CD4-positive, alpha-beta T cell treated with Interleukin-21 for 1 hour (primary cell): ENCODE results near the gene CLEC4G.
"Not testable (repeated sequence)": the region's sequence is repeated elsewhere in the genome, so short reads cannot be mapped to it uniquely, and the experiment has no call there.

ENCODE experiments used
- DNase-seq: peaks from one replicate; pipeline ENCODE4 v3.0.0-alpha.2; 2020

Gene CLEC4G

DNA sequence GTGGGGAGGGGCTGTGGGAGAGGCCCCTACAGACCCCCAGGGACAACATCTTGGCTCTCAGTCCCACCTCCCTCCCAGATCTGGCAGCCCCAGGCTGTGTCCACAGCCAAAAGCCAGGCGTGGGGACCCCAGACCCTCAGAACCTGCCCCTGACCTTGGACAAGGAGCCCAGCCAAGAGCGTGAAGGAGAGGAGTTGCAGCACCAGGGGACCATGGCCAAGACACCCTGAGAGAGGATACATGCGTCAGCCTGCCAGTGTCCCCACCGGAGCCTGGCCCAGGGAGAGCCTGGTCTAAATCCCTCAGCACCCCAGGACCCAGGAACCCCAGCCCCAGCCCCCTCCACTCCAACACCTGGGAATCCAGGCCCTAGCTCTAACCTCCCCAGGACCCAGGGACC, 14.4 kb upstream of the CLEC4G start:
- not testable (repeated sequence) for DNase-seq

DNA sequence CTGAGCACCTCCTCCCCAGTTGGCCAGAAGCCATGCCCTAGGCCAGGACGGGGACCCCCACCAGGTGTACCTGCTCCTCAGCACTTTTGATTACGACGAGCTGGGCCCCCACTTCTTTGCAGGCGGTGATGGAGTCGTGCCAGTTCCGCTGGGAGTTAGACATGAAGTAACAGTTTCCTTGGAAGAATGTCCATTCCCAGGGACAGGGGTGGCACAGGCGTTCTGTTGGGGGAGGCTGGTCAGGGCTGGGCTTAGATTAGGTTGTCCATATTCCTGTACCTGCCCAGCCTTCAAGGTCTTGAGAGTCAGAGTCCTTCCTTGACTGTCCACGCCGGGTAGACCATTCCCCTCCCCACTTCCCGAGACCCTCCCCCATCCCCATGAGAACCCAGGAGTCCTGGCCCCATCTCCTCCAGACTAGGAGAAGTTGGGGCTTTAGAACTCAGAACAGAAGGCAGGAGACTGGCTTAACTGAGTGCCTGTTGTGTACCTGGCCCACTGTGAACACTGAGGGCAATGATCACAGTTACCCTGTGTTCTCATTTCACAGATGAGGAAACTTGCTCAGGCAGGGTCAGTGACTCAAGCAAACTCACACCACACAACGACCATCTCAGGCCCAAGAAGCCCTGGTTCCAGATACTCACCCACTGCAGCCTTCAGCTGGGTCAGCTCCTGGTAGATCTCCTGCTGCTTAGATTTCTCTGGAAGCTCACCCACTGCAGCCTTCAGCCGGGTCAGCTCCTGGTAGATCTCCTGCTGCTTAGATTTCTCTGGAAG, 13.2 kb upstream of the CLEC4G start:
- DNase-seq: no peak

- DNase-seq: no peak
These were observed 12.4 kb upstream of the CLEC4G start for GRCh38 chr19:7744199-7744786.

GRCh38 chr19:7743425-7743841, 11.5 kb upstream of the CLEC4G start:
- no peak for DNase-seq

DNA sequence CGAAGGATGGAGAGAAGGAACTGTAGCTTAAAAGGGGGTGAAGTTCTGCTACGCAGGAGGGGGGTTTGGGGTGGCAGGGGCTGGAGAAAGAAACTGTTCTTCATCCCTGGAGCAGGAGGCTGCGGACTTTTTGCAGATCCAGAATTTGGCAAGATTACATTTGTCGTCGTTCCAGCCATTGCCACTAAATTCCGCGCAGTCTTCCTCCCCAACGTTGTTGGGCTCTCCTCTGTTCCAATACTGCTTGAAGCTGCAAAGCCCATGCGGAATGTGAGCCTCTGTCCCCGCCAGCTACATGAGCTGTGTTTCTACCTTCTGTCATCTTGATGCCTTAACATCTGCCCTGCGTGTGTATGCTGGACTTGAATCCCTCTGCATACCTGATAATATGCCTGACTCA, 11.1 kb upstream of the CLEC4G start:
- DNase-seq: no peak

DNA sequence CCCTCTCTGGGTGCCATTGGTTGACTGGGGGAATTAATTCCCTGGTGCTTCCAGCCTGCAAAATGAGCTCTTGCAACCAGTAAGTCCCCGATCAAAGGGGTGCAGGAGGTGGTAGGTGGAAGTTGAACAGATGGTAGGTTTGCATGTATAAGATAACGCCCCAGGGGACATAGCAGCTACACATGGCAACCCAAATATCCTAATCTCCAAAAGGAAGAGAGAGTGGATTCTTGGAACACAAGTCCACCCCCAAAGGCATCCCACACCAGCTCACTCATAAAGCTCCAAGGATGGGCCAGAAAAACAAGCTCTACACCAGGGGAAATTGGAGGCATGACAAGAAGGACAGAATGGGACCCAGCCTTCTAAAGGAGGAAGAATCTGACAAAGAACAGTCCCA, 10.7 kb upstream of the CLEC4G start:
- no peak for DNase-seq

GRCh38 chr19:7740682-7741054, 8.8 kb upstream of the CLEC4G start:
- no peak for DNase-seq

GRCh38 chr19:7739801-7740681, 8.1 kb upstream of the CLEC4G start:
- DNase-seq: no peak

- DNase-seq: no peak
These were observed 7.4 kb upstream of the CLEC4G start for GRCh38 chr19:7739211-7739755.

DNA sequence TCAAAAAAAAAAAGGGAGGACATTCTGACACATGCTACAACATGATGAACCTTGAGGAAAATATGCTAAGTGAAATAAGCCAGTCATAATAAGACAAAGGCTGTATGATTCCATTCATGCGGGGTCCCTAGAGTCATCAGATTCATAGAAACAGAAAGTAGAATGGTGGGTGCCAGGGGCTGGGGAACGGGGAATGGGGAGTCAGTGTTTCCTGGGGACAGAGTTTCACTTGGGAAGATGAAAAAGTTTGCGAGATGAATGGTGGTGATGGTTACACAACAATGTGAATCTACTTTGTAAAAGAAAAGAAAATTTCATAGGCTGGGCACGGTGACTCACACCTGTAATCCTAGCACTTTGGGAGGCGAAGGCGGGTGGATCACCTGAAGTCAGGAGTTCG, 6.1 kb upstream of the CLEC4G start:
- DNase-seq: no peak

- no peak for DNase-seq
These were observed 5.3 kb upstream of the CLEC4G start for GRCh38 chr19:7737215-7737614.

GRCh38 chr19:7736148-7736547, 4.2 kb upstream of the CLEC4G start:
- DNase-seq: no peak

DNA sequence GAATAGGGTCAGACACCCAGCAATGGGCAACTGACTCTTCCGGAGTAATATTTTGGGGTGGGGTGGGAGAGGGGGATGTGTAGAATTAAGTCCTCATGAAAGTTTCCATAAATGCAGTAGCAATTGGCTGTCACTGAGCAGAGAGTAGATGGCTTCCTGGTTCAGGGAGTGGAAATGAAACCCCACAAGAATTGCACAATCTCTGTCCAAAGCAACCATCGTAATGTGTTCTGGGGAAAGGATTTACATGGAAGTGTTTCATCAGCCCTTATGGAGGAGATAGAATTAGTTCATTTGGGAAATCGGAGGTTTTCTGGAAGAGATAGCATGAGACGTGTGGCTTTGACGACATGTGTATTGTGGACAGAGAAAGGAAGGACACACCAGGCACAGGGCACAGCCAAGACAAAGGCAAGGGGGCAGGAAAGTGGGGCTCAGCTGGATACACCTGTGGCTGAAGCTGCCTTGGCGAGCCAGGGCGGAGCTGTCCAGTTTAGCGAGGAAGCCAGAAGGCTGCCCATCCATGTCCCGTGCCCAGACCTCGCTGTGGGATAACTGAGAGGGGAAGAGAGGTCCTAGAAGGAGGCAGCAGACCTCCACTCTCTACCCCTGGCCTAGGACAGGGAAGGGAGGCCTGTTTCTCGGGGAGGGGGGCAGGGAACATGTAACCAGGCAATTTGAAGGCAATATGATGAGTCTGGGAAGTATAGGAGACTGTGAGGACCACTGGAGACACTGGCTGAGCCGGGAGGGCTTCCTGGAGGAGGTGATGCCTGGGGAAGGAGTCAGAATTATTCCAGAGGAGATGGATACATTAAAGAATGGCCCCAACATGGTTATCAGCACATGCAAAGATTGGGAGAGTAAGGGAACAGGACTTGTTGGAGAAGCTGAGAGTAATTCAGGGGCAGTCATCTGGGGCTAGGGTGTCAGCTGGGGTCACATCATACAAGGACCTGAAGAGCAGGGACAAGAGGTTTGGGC, 2.6 kb upstream of the CLEC4G start:
- no peak for DNase-seq

GRCh38 chr19:7733376-7733775, 1.5 kb upstream of the CLEC4G start:
- no peak for DNase-seq

GRCh38 chr19:7731615-7732014, 295 bp downstream of the CLEC4G start:
- DNase-seq: no peak

GRCh38 chr19:7731218-7731595, 703 bp downstream of the CLEC4G start:
- DNase-seq: no peak

DNA sequence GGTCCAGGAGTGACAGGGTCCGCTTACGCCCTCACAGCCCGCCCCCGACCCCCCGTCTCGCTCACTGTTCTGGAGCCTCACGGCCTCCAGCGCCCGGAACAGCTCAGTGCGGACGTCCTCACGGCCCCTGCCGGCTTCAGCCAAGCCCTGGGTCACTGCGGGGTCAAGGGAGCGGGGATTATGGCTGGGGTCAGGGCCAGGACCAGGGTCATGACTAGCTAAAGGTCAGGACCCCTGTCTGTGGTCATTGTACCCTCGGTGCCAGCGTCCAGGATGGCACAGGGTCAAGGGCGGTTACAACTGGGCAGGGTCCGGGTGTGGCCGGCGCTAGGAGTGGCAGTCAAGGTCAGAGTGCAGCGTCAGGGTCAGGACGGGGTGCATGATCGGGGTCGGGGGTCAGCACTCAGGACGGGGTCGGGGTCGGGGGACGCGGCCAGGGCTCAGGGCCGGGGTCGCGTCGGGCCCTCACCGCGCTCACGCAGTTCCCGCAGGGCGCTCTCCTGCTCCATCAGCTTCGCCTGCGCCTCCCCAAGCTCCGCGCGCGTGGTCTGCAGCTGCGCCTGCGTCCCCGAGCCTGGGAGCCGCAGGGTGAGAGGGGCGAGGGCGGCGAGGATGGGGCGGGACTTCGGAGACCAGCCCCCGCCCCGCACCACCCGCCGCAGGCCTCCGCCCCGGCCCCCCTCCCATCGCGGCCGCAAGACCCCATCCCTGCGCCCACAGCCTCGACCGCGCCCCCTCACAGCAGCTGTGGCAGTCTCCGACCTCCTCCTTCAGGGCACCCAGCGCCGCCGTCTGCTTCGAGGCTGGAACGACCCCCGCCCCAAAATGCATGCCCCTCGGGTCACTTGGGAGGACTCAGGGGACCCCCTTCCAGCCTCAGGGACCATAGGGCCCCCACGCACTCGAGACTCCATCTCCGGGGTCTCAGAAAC, 1.4 kb downstream of the CLEC4G start:
- DNase-seq: no peak

- DNase-seq: no peak
These were observed 2.1 kb downstream of the CLEC4G start for GRCh38 chr19:7729831-7730285.

- no peak for DNase-seq
These were observed 2.7 kb downstream of the CLEC4G start for GRCh38 chr19:7729211-7729610.

GRCh38 chr19:7725791-7726190, 6.1 kb downstream of the CLEC4G start:
- DNase-seq: no peak

DNA sequence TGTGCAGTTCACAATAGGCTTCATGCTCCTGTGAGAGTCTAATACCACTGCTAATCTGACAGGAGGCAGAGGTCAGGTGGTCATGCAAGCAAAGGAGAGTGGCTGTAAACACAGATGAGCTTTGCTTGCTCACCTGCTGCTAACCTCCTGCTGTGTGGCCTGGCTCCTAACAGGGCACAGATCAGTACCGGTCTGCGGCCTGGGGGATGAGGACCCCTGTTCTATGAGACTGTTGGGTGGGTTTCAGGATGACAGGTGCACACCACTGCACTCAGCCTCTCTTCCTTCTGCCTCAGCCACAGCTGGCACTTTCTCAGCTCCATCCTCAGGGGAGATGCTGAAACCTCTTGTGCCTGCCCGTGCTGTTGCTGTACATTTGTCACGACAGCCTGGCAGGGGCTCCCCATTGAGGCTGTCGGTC, 9.7 kb downstream of the CLEC4G start:
- DNase-seq: no peak
